ENCODE data around the gene TLX3.
"Not testable (repeated sequence)": the region's sequence is repeated elsewhere in the genome, so short reads cannot be mapped to it uniquely, and the experiment has no call there.

TLX3 gene

DNA sequence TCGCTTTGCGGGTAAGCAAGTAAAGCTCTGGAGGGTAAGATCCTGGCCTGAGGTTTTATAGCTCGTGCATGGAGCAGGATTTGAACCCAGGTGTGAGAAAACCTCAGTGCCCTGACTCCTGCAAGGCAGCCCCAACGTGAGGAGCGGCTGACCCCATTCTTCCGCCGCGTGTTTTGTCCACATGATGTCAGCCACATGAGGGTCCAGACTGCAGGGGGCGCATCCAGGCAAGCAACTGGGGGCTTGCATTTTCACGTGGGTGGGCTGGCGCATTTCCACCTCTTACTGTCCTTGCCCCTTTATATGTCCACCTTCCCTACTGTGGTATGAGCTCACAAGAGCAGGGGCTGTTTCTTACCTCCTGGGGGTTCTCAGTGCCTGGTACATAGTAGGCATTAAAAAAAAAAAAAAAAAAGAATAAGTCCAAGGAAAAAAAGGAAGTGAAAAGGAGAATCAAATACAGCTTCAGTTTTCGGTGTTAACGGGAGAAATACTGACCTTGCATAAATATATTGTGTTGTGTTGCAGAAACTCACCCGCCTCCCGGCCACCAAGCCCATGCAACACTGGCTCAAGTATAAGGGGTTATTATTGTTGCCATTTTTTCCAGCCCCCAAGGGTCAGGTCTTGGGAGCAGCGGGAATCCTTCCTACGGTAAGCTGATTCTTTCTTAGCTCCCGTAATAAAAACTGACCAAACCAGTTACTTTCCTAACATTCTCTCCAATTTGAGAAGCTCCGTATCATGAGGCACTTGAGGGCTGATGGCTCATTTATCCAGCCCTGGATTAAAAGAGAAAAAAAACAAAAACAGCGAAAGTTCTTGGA lies 15.0 kb downstream of the TLX3 start:
- FAIRE-seq = no peak

DNA sequence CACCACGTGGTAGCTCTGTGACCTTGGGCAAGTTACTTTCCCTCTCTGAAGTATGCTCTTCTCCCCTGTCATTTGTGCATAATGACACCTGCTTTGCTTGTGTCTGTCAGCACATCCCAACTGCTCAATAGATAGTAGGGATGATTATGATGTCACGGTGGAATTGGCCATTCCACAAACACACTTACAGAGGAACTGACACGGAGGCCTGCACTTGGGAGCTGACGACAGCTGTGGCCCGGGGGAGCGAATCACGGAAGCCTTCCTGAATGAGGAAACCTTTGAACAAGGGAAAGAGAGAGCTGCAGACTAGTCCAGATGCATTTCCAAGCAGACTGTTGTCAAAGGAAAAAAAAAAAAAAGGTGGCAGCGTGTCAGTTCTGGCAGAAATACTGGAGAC lies 21.0 kb downstream of the TLX3 start:
- no peak for FAIRE-seq

DNA sequence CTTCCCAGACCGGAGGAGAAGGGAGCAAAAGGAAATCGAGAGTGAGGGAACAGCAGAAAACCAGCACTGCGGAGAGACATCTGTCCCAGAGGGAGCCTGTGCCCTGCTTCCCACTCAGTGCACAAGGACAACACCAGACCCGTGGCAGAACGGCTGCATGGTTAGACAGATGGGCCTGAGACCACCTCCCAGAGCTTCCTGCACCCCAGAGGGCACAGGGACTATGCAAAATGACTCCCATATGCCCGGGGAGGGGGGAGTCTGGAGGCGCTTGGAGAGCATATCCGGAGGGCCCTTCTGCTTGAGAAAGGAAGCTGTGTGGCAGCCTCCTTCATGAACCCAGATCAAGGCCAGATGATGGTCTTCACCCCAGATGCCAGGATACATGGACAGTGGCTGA lies 26.6 kb downstream of the TLX3 start:
- no peak for FAIRE-seq

DNA sequence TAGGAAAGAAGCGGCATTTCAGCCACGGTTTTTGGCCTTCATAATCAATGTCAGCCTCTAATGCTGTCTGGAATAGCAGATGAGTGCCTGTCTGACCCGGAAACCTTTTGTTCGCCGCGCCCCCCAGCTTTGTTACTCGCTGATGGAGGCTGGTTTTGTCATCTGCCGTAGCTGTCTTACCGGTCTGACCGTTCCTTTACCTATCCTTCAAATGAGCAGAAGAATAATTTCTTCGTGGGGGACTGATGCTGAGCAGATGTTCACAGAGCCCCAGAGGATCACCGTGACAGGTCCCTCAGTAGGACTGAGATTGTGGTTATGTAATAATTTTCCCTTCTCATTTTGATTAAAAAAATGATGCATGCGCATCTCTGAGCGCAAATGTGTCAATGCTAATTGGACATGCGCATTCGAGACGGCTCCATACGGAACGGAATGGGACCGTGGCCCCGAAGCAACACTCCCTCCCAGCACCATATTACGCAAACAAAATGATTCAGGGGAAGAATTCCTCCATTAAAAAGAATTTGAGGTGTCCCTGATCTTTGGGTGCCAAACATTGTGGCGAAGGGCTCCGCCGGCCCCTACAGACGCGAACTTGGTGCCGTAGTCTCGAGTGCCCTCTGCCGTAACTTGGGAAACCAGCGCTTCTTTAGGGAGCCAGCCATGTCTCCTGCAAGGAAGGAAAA lies 27.6 kb downstream of the TLX3 start:
- FAIRE-seq = no peak

DNA sequence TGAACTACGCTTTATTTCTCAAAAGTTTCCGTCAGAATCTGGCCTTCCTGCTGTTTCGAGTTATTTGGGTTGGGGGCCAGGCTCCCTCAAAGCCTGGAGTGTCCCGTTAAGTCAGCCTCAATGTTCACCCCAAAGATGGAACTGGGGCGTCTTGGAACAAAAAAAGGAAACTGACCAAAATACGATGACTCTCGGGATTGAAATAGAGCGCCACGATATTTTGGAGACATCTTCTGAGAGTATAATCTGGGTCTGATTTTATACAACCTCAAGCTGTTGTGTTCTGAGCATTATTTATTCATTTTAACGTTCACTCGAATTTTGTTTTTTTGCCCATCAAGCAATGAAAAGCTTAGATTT lies 28.1 kb downstream of the TLX3 start:
- no peak for FAIRE-seq

DNA sequence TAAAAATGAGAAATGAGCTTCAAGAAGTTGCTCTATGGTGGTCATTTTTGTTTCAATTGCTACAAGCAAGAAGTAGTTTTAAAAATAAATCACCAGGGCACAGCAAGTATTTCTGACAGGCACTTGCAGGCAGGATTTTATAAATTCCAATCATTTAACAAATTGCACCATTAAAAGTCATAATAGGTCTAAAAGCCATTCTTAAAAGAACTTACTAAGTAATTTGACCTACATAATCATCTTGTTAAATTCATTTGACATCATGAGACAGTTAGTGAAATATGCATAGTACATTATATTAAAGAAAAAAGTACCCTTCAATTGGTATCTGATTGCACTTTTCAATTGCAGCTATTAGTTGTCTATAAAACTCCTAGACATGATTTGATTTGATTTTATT lies 31.0 kb downstream of the TLX3 start:
- no peak for FAIRE-seq

DNA sequence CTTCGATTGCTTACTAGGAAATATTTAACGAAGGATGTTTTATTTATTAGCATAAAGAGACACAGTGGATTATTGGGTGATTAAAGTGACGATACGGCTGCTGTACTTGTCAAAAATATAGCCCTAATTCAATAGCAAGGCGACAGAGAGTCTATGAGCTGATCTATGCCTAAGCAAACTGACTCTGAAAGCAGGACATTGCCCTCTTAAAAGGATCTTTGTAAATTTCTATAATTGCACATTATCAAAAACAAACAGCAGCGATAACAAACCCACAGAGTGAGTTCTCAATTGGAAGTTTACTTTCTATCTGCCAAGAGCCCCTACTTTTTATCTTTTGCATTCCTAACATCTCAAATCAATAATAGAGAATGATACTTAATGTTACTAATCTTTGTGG lies 31.4 kb downstream of the TLX3 start:
- no peak for FAIRE-seq

DNA sequence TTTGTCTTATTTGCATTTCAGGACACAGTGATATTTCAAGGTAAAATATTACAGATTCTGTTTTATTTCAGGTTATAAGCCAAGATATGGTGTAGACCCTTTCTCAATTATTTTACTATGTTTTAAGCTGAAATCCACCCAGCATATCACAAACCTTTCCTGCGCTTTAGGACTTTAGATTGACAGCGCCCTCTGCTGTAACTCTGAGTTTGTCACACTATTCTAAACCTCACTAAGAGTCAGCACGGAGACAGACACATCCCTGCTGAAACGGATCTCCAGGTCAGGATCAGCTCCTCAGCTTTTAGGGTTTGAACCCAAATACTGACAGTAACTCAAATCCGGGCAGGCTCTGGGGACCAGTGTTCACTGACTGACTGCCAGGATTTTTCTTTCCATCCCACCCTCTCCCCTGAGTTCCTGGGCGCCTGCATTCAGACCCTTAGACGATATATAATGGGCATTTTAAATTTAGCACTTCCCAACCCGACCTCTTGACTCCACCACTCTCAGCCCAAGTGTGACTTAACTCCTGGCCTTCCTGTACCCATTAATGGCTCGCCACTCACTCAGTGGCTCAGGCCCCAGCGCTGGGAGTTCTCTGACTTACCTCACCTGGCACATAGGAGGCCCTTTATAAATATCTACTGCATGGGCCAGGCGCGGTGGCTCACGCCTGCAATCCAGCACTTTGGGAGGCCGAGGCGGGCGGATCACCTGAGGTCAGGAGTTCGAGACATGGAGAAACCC lies 33.5 kb downstream of the TLX3 start:
- no peak for FAIRE-seq

DNA sequence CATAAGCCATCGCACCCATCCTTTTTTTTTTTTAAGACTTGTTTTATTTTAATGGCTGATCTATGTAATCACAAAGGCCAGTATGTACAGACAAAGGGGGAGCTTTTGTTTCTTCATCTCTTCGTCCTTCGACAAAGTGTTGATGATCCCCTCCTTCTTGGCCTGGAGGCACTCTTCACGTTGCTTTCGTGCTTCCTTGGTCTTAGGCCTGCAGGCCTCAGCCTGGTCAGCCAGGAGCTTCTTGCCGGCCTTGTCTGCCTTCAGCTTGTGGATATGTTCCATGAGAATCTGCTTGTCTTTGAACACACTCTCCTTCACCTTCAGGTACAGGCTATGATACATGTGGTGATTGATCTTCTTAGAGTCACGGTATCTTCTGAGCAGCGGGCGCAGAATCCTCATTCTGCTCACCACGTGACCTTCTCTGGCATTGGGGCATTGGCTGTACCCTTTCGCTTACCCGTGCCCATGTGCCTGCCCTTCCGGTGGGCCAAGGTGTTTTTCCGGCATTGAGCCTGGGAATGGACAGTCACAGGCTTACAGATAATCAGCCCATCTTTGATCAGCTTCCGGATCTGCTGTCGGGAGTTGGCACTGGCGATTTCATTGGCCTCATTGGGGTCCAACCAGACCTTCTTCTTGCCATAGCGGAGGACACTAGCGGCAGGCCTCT lies 36.0 kb downstream of the TLX3 start:
- FAIRE-seq = no peak

DNA sequence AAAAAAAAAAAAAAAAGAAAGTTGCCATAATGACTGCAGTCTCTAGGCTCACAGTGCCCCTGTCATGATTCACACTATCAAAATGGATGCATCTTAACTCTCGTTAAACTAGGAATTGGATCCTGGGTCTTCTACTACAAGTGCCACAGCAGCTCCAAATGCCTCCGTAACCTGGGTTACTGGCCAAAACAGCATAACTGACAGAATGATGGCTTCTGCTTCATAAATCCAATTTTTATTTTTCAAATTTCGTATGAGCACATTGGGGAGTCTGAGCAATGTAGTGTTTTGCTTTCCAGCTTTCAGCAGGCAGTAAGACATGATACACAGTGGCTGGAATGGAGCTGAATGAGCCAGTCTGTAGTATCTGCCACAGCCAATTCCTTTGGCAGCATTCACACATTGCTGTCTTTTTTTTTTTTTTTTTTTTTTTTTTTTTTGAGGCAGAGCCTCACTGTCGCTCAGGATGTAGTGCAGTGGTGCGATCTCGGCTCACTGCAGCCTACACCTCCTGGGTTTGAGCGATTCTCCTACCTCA lies 42.6 kb downstream of the TLX3 start:
- FAIRE-seq = no peak

DNA sequence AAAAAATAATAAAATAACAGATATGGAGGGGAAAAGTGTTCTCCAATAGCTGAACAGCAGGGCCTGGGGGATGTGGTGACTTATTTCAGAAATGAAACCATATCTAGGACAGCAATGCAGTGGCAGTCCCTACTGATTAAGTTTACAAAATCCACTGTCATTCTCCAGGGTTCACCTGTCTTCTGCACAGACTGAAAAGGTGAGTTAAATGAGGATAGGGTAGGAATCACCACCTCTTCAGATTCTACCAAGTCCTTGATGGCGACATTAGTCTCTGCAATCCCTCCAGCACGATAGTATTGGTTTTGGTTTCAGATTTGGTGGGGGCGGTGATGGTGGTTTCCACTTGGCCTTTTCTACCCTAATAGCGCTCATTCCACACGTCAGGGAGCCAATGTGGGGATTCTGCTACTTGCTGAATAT lies 46.3 kb downstream of the TLX3 start:
- FAIRE-seq = no peak

DNA sequence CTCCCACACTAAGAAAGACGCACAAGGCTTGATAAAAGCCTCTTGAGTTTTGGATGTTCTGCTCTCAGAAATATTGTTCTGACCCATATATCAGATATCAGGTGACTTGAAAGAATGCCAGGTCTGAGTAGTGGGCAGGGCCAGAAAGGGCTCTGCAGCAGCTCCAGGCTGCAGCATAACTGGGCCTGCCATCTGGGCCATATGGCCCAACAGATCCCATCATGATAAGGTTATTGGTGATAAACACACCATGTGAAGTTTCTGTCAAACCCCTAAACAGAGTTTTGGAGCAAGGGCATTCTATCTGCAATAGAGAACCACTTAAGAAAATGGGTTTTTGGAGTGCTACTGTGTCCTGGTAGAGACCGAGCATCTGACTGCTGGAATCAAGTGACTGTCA lies 48.8 kb downstream of the TLX3 start:
- FAIRE-seq = no peak

DNA sequence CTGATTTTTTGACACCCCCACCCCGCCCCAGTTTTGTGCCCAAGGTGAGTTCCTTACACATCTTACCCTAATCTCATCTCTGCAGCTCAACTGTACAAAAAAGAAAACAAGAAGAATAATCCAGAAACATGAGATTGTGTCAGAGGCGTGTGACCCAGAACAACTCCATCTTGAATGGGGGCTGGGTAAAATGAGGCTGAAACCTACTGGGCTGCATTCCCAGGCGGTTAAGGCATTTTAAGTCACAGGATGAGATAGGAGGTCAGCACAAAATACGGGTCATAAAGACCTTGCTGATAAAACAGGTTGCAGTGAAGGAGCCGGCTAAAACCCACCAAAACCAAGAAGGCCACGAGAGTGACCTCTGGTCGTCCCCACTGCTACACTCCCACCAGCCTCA lies 52.1 kb downstream of the TLX3 start:
- not testable (repeated sequence) for FAIRE-seq
